Colonic mucosa (tissue), 4 donors: ENCODE results near the gene VAT1L. TPM values are rescaled to one million over a fixed set of nuclear protein-coding genes. Genes with fewer than 3 reads are reported as not detected.

ENCODE experiments used
- DNase-seq: peaks from one replicate; pipeline ENCODE4 v3.0.0-alpha.2; 2020
- H3K27ac ChIP-seq: fragments of 200-600 bp; one replicate; pipeline ENCODE4 v1.8.0; 2021
- H3K27me3 ChIP-seq: fragments of 200-600 bp; one replicate; pipeline ENCODE4 v1.8.0; 2021
- H3K36me3 ChIP-seq: fragments of 200-600 bp; one replicate; pipeline ENCODE4 v1.8.0; 2021
- H3K4me1 ChIP-seq: fragments of 200-600 bp; one replicate; pipeline ENCODE4 v1.8.0; 2021; ENCODE audit warnings: mild to moderate bottlenecking
- H3K4me3 ChIP-seq: fragments of 200-600 bp; one replicate; pipeline ENCODE4 v1.8.0; 2021
- H3K9ac ChIP-seq, 2 donors: one replicate each; pipeline ENCODE4 v1.7.0; 2013; ENCODE audit warnings: control low read depth in 2 of 2, low read depth in 2 of 2, low read length in 2 of 2
- H3K9me3 ChIP-seq: fragments of 200-600 bp; one replicate; pipeline ENCODE4 v1.8.0; 2021
- intact Hi-C: fragments of 100-400 bp; cut with DNase I; formaldehyde crosslinking; loops from one replicate; pipeline ENCODE4 v1.14.1; 2022
- total RNA-seq, 2 donors: library from RNA; stranded (reverse); fragmentation: NEBNext Ultra II Directional in 1 of 2; extraction: Animal tissue kit (Norgen Biotek cat#: 25700) in 1 of 2; gene quantifications; one replicate each; pipeline ENCODE4 v1.2.1, GENCODE V29; 2021
- TF ChIP-seq, protein P1 (sequence below): fragments of 200-600 bp; IDR thresholded peaks from one replicate; pipeline ENCODE4 v1.8.0; 2022; ENCODE audit warnings: antibody characterized with exemption, mild to moderate bottlenecking
- donor health status: healthy.
- donor health status: DM: no; HTN: no; CAD: no.
- donor health status: DM: no; HTN: no; CAD: no.

VAT1L gene
- total RNA-seq, 2 donors from 2014 or later: 1.4 to 3.3 TPM

DNA sequence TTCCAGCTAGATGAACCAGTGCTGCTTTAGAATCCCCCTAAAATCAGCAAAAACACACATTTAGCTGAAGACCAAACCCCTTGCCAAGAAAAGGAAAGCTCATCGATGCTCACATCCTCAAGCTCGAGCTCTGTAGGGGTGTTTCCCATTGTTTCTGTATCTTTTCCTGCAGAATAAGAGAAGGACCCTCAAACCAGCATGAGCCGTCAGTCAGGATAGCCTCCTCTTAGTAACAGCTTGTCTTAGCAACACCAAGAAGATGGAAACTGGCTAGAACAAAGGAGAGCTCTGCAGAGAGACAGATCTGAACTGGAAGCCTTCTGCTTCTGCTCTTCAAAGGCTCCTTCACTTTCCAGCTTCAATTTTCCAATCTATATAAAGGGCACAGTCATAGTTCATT lies 32.0 kb downstream of the VAT1L start:
- Histone ChIP-seq H3K4me3 (no peak overlapping the region), H3K27ac (no peak overlapping the region), H3K4me1 (no peaks in the 10 kb centered on the region), H3K9ac (no peak overlapping the region), H3K27me3 (no peaks in the 10 kb centered on the region), H3K9me3 (no peaks in the 10 kb centered on the region), H3K36me3 (no peaks in the 10 kb centered on the region)
- intact Hi-C loops: no loop called here
- TF ChIP-seq, protein P1, sequence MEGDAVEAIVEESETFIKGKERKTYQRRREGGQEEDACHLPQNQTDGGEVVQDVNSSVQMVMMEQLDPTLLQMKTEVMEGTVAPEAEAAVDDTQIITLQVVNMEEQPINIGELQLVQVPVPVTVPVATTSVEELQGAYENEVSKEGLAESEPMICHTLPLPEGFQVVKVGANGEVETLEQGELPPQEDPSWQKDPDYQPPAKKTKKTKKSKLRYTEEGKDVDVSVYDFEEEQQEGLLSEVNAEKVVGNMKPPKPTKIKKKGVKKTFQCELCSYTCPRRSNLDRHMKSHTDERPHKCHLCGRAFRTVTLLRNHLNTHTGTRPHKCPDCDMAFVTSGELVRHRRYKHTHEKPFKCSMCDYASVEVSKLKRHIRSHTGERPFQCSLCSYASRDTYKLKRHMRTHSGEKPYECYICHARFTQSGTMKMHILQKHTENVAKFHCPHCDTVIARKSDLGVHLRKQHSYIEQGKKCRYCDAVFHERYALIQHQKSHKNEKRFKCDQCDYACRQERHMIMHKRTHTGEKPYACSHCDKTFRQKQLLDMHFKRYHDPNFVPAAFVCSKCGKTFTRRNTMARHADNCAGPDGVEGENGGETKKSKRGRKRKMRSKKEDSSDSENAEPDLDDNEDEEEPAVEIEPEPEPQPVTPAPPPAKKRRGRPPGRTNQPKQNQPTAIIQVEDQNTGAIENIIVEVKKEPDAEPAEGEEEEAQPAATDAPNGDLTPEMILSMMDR: no peak
- no peak for DNase-seq

DNA sequence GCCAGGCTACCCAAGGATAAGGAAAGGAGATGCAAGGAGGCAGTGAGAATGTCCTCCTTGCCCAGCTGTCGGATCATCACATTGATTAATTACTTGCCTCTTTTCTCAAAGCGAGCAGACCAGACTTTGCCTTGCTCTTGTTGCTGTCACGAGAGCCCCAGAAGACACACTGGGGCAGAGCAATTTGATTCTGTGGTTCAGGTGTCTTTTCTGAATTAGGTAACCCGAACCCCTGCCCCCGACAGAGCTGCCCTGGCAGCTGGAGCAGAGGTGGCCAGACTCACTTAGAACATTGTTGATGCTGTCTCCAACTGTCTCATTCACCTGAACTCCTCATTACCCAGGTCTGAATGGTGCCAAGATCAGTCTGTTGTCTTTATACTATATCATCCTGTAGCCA lies 34.3 kb downstream of the VAT1L start:
- no peaks in the 10 kb centered on the region for H3K4me1 ChIP-seq
- DNase-seq: no peak
- H3K9me3 ChIP-seq: no peaks in the 10 kb centered on the region
- H3K27me3 ChIP-seq: no peaks in the 10 kb centered on the region
- H3K4me3 ChIP-seq: no peak overlapping the region
- no peak overlapping the region for H3K9ac ChIP-seq
- no peaks in the 10 kb centered on the region for H3K36me3 ChIP-seq
- no peak overlapping the region for H3K27ac ChIP-seq
- TF ChIP-seq, protein P1: no peak
- intact Hi-C loops: no loop called here

DNA sequence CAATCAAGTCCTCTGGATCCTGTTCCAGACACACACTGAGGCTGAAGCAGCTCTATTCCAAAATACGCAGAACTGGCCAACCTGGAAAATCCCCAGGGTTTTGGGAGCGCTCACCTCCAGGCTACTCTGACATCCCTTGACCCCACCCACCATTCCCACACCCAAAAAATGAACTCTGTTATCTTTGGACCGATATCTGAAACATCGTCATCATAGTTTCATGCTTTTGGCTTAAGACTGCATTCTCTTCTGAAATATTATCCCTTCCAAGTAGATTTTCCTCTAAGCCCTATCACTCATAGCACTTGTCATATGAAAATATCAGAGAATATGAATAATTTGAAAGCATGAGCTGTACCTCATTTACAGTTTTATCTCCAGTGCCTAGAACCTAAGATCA lies 34.7 kb downstream of the VAT1L start:
- Histone ChIP-seq H3K4me3 (no peak overlapping the region), H3K9me3 (no peaks in the 10 kb centered on the region), H3K4me1 (no peaks in the 10 kb centered on the region), H3K27me3 (no peaks in the 10 kb centered on the region), H3K27ac (no peak overlapping the region), H3K9ac (no peak overlapping the region), H3K36me3 (no peaks in the 10 kb centered on the region)
- TF ChIP-seq, protein P1: no peak
- intact Hi-C loops: no loop called here
- no peak for DNase-seq

DNA sequence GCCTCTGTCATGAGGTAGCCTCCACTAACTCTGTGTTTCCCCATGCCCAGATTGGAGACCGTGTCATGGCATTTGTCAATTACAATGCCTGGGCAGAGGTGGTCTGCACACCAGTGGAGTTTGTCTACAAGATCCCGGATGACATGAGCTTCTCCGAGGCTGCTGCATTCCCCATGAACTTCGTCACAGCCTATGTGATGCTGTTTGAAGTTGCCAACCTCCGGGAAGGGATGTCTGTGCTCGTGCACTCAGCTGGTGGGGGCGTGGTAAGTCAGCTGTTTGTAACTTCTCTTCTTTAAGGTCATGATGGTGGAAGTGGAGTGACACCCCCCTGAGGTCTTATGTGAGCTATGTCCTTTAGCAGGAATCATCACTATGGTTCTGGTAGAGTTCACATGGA lies 36.8 kb downstream of the VAT1L start:
- Histone ChIP-seq H3K27me3 (no peaks in the 10 kb centered on the region), H3K4me3 (no peak overlapping the region), H3K36me3 (no peaks in the 10 kb centered on the region), H3K9ac (no peak overlapping the region), H3K27ac (no peak overlapping the region), H3K4me1 (no peaks in the 10 kb centered on the region), H3K9me3 (no peaks in the 10 kb centered on the region)
- DNase-seq: no peak
- TF ChIP-seq, protein P1: no peak
- intact Hi-C loops: no loop called here

DNA sequence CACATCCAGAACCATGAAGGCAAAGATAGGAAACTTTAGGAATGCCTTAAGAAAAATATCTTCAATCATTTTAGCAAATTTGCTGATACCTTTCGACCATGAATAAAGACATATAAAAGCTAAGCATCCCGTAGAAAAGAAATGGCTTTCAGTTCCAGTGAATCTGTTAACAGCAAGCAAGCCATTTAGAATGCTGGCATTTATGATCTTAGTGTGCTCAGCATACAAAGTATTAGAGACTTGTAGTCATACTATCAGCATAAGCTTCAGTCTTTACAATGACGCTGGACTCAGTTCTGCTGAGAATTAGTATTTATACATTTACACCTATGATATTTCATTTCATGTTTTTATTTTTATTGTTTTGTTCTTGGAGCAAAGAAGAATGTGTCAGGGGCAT lies 38.7 kb downstream of the VAT1L start:
- Histone ChIP-seq H3K4me3 (no peak overlapping the region), H3K27ac (no peak overlapping the region), H3K4me1 (no peaks in the 10 kb centered on the region), H3K9me3 (no peaks in the 10 kb centered on the region), H3K27me3 (no peaks in the 10 kb centered on the region), H3K9ac (no peak overlapping the region), H3K36me3 (no peaks in the 10 kb centered on the region)
- intact Hi-C loops: no loop called here
- TF ChIP-seq, protein P1: no peak
- DNase-seq: no peak
